ENCODE data around the gene PTCD2.

PTCD2 gene

DNA sequence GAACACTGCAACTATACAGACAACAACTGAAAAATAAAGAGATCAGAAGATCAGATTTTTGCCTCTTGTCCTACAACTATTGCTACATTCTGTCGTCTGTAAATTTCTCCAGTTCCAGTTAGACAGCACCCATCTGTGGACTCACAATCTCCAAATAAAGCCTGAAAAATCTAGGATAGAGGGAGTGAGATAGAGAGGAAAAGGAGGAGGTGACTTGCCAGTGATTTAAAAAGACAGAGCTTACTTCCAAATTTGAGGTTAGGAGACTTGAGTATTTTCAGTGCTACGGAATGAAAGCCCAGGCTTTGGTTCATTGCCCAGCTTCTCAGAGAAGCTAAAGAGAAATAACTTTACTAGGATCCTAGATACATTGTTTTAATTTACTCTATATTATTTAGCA is 63.6 kb downstream of the PTCD2 start:
- DNase-seq (ENCODE audit: low read depth), result no peak
- no peak overlapping the region for H3K4me3 ChIP-seq (ENCODE audit: low read depth, low read length)
- TF ChIP-seq, protein P1, sequence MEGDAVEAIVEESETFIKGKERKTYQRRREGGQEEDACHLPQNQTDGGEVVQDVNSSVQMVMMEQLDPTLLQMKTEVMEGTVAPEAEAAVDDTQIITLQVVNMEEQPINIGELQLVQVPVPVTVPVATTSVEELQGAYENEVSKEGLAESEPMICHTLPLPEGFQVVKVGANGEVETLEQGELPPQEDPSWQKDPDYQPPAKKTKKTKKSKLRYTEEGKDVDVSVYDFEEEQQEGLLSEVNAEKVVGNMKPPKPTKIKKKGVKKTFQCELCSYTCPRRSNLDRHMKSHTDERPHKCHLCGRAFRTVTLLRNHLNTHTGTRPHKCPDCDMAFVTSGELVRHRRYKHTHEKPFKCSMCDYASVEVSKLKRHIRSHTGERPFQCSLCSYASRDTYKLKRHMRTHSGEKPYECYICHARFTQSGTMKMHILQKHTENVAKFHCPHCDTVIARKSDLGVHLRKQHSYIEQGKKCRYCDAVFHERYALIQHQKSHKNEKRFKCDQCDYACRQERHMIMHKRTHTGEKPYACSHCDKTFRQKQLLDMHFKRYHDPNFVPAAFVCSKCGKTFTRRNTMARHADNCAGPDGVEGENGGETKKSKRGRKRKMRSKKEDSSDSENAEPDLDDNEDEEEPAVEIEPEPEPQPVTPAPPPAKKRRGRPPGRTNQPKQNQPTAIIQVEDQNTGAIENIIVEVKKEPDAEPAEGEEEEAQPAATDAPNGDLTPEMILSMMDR (IDR thresholded peaks at IDR 0.05; ENCODE audit: low read depth, low read length, missing control alignments), result no peak

DNA sequence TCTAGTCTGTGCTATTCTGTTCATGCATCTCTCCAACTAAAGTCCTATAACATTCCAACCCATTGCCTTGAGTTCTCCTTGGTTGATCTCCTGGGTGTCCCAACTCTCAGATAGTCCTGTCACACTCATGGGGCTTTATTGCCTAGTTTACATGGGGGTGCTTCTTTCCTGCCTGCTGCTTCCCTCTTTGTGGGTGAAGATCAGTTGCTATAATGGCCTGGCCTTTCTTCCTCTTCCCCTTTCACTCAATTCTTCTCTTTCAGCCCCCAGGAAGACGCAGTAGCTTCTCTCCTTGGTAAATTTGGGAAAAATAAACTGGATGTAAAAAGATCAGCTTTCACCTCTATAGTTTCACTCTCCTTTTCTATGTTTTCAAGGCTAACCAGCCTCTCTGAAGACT is 66.5 kb downstream of the PTCD2 start:
- TF ChIP-seq, protein P1 (IDR thresholded peaks at IDR 0.05; ENCODE audit: low read depth, low read length, missing control alignments), result no peak
- DNase-seq (ENCODE audit: low read depth), result no peak

DNA sequence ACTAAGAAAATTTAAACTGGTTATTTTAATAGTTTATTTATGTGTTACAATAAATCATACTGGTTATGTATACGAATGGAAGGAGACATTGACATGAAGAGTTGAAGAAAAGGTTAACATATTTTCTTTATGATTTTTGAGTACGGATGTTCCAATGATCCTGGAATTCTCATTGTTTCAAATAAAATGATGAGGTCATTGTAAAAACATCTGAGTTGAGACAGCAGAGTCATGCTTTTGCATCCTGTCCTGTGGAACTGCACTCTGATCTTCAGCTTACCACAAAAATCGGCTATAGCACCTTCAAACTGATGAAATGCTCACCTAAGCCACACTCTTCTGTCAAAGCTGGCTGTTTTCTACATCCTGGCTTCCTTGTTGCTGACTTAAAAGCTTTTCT is 67.8 kb downstream of the PTCD2 start:
- TF ChIP-seq, protein P1 (IDR thresholded peaks at IDR 0.05; ENCODE audit: low read depth, low read length, missing control alignments), result no peak
- no peak overlapping the region for H3K4me3 ChIP-seq (ENCODE audit: low read depth, low read length)
- DNase-seq (ENCODE audit: low read depth), result no peak

More for the DNA sequence above, 66.5 kb downstream of the PTCD2 start:
- no peak overlapping the region for H3K4me3 ChIP-seq (ENCODE audit: low read depth, low read length)

DNA sequence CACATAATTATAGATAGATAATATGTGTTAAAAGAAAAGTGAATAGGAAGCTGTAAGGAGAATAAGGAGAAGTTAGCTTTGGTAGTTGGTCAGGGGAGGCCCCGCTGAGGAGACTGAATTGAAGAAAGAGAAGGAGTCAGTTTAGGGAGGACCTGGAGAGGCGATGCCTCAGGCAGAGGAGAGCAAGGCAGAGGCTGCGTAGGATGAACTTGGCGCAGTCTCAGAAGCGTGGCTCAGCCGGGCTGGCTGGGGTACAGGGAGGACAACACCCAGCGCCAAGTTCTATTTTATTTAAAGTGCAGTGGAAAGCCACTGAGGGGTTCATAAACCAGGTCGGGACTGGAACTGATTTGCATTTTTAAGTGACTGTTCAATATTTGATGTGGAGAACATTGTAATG is 68.5 kb downstream of the PTCD2 start:
- no peak overlapping the region for H3K4me3 ChIP-seq (ENCODE audit: low read depth, low read length)
- TF ChIP-seq, protein P1 (IDR thresholded peaks at IDR 0.05; ENCODE audit: low read depth, low read length, missing control alignments), result no peak
- no peak for DNase-seq (ENCODE audit: low read depth)

DNA sequence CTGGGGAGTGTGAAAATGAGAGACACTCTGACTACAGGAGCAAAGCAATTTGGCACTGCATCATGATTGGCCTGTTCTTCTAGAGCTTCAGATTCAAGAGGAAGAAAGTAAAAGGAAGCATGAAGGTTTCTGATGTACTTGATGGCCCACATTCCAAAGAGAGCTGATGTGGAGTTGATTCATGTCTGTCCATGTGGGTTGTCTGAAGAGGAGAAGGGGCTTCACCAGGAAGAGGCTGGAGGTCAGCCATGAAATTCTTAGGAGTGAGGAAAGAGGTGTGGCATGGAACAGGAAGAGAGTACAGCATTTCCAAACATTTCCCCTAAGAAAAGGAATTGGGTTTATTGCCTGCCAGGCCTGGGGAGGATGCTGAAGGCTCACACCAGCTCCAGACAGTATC is 70.7 kb downstream of the PTCD2 start:
- DNase-seq (ENCODE audit: low read depth), result no peak
- no peak overlapping the region for H3K4me3 ChIP-seq (ENCODE audit: low read depth, low read length)
- TF ChIP-seq, protein P1 (IDR thresholded peaks at IDR 0.05; ENCODE audit: low read depth, low read length, missing control alignments), result no peak

DNA sequence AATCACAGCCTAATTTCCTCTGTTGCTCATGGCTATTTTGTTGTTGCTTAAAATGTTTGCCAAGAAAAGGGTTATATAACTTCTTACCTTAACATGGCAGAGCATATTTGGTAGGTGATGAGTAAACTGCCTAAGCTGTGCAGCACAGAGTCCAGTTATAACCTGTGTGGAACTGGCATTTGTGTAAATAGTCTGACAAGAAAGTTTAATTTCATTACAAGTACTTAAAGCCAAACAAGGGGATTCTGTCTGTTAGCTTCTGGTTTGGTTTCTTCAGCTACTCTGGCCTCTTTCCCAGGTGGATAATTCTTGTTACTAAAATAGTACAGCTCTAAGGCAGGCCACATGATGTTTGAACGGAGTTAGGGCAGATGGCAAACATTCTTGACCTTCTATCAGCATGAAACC is 72.2 kb downstream of the PTCD2 start:
- TF ChIP-seq, protein P1 (IDR thresholded peaks at IDR 0.05; ENCODE audit: low read depth, low read length, missing control alignments), result no peak
- DNase-seq (ENCODE audit: low read depth), result no peak

DNA sequence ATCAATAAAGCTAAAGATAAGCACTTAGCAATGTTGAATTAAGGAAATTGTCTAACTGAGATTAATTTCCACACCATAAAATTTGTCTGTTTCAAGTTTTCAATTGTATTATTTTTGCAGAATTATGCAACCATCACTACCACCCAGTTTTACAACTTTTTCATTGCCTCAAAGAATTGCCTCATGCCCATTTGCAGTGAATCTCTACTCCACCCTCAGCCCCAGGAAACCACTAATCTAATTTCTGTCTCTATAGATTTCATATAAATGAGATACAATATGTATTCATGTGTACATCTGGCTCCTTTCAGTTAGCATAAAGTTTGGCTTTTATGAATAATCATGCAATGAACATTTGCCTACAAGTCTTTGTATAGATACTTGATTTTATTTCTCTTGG is 72.9 kb downstream of the PTCD2 start:
- TF ChIP-seq, protein P1 (IDR thresholded peaks at IDR 0.05; ENCODE audit: low read depth, low read length, missing control alignments), result no peak
- DNase-seq (ENCODE audit: low read depth), result no peak
- H3K4me3 ChIP-seq (ENCODE audit: low read depth, low read length), result no peak overlapping the region

More for the DNA sequence above, 72.2 kb downstream of the PTCD2 start:
- no peak overlapping the region for H3K4me3 ChIP-seq (ENCODE audit: low read depth, low read length)

All from GM12864 (cell line).